PC-9 (cell line): ENCODE measurements around the gene PCDHGA6. TPM values are rescaled to one million over a fixed set of nuclear protein-coding genes. Genes with fewer than 3 reads are reported as not detected.
"Not testable (repeated sequence)": the region's sequence is repeated elsewhere in the genome, so short reads cannot be mapped to it uniquely, and the experiment has no call there.

ENCODE experiments used
- BruUV-seq: library from RNA; stranded (reverse); fragments of 400-500 nt; replicated peaks from 2 replicates; lab custom pipeline; 2021; lab: Mats Ljungman, UMichigan
- CTCF ChIA-PET: fragments of 300-600 bp; sonication (Branson Sonifier 250); formaldehyde crosslinking; loops from one replicate; lab custom pipeline; 2022; ENCODE audit warnings: antibody characterized with exemption; lab: Charles Lee
- POLR2A ChIA-PET: fragments of 300-600 bp; sonication (Branson Sonifier 250); formaldehyde crosslinking; loops from one replicate; lab custom pipeline; 2022; ENCODE audit warnings: antibody characterized with exemption; ENCODE audit not compliant: unreplicated experiment; lab: Charles Lee
- DNase-seq, 2 experiments: peaks; one replicate each; pipeline versions ENCODE4 v3.0.0 to v3.0.0-alpha.2; 2015 to 2022; ENCODE audit warnings: mixed read lengths in 1 of 2
- H2AFZ ChIP-seq: fragments of 200-600 bp; sonication (generic); 2 replicates; pipeline ENCODE4 v1.8.1; 2017; ENCODE audit warnings: antibody characterized with exemption
- H3F3A ChIP-seq: fragments of 200-600 bp; sonication (generic); 2 replicates; pipeline ENCODE4 v1.8.1; 2017; ENCODE audit warnings: antibody characterized with exemption, mild to moderate bottlenecking, low read depth; ENCODE audit not compliant: insufficient read depth
- H3K27ac ChIP-seq: fragments of 200-600 bp; sonication (generic); 2 replicates; pipeline ENCODE4 v1.6.1; 2016; ENCODE audit warnings: mixed run types
- H3K27me3 ChIP-seq: fragments of 200-600 bp; sonication (generic); 2 replicates; pipeline ENCODE4 v1.6.1; 2016; ENCODE audit warnings: low read depth, mixed run types; ENCODE audit not compliant: insufficient read depth
- H3K36me3 ChIP-seq: fragments of 200-600 bp; sonication (generic); 2 replicates; pipeline ENCODE4 v1.6.1; 2016; ENCODE audit warnings: low read depth, mixed run types
- H3K4me1 ChIP-seq: fragments of 200-600 bp; sonication (generic); replicated peaks from 2 replicates; pipeline ENCODE4 v1.6.1; 2016; ENCODE audit warnings: mixed run types; ENCODE audit not compliant: insufficient read depth
- H3K4me2 ChIP-seq: fragments of 200-600 bp; sonication (generic); 2 replicates; pipeline ENCODE4 v1.6.1; 2017; ENCODE audit warnings: mixed run types
- H3K4me3 ChIP-seq: fragments of 200-600 bp; sonication (generic); 2 replicates; pipeline ENCODE4 v1.6.1; 2016; ENCODE audit warnings: mixed run types
- H3K79me2 ChIP-seq: fragments of 200-600 bp; sonication (generic); 2 replicates; pipeline ENCODE4 v1.6.1; 2017; ENCODE audit warnings: low read depth, mixed run types
- H3K9me2 ChIP-seq: fragments of 200-600 bp; sonication (generic); 2 replicates; pipeline ENCODE4 v1.8.1; 2017; ENCODE audit warnings: mild to moderate bottlenecking; ENCODE audit not compliant: insufficient read depth
- H3K9me3 ChIP-seq: fragments of 200-600 bp; sonication (generic); 2 replicates; pipeline ENCODE4 v1.8.1; 2016; ENCODE audit warnings: low read depth; ENCODE audit not compliant: insufficient read depth
- H4K20me1 ChIP-seq: fragments of 200-600 bp; sonication (generic); 2 replicates; pipeline ENCODE4 v1.8.1; 2017; ENCODE audit not compliant: insufficient read depth
- EZH2 ChIP-seq: fragments of 200-600 bp; sonication (generic); IDR thresholded peaks from 2 replicates; pipeline ENCODE4 v1.8.0; 2017; ENCODE audit warnings: antibody characterized with exemption, low read depth
- intact Hi-C: fragments of 100-400 bp; cut with micrococcal nuclease; formaldehyde crosslinking; loops from one replicate; pipeline ENCODE4 v1.10.0; 2022; ENCODE audit not compliant: unreplicated experiment
- total RNA-seq: library from RNA; stranded (reverse); gene quantifications from 2 replicates; pipeline ENCODE4 v1.2.3, GENCODE V29; 2021
- TF ChIP-seq, protein P1 (sequence below): fragments of 200-600 bp; sonication (generic); conservative IDR thresholded peaks from 2 replicates; pipeline ENCODE4 v1.6.1; 2017; ENCODE audit warnings: mixed run types, antibody characterized with exemption, mild to moderate bottlenecking, moderate library complexity

PCDHGA6 gene
- total RNA-seq, 1 experiment from 2014 or later: 0.17 TPM

DNA sequence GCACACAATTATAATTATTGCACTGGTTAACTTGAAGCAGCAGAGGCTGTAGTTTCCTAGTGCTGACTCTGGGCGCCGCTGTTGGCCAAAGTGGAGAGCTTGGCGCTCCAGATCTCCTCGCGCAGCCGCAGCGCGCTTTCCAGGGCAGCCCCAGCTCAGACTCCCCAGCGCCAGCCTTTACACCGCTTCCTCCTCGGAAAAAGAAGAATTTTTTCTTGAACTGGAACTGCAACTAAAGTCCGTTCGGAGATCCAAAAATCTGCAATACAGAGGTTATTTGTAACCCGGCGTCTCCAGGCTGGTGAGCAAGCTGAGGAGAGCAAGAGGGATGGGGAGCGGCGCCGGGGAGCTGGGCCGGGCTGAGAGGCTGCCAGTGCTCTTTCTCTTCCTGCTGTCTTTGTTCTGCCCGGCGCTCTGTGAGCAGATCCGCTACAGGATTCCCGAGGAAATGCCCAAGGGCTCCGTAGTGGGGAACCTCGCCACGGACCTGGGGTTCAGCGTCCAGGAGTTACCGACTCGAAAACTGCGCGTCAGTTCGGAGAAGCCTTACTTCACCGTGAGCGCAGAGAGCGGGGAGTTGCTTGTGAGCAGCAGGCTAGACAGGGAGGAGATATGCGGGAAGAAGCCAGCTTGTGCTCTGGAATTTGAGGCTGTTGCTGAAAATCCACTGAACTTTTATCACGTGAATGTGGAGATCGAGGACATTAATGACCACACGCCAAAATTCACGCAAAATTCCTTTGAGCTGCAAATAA lies 14.0 kb downstream of the PCDHGA6 start, which contains the start of gene PCDHGB4:
Gene PCDHGB4, plus strand, starts transcription at position 142 of the 755 bp plus-strand sequence. Its CDS starts 187 bp downstream, at position 329.
- H3K36me3 ChIP-seq, H3K9me3 ChIP-seq, POLR2A ChIA-PET, intact Hi-C loops, H3K27ac ChIP-seq, H3F3A ChIP-seq, H3K4me3 ChIP-seq, H3K79me2 ChIP-seq, DNase-seq, H3K9me2 ChIP-seq, H4K20me1 ChIP-seq, H3K4me1 ChIP-seq, BruUV-seq, CTCF ChIA-PET, H2AFZ ChIP-seq: not testable (repeated sequence)
- peak within 1 kb of the TSS; percentile 31; the same call in 1 of the 2 replicates for H3K4me2 ChIP-seq
- H3K27me3 ChIP-seq: peaks cover 36% of the 10 kb centered on the region
- TF ChIP-seq, protein P1, sequence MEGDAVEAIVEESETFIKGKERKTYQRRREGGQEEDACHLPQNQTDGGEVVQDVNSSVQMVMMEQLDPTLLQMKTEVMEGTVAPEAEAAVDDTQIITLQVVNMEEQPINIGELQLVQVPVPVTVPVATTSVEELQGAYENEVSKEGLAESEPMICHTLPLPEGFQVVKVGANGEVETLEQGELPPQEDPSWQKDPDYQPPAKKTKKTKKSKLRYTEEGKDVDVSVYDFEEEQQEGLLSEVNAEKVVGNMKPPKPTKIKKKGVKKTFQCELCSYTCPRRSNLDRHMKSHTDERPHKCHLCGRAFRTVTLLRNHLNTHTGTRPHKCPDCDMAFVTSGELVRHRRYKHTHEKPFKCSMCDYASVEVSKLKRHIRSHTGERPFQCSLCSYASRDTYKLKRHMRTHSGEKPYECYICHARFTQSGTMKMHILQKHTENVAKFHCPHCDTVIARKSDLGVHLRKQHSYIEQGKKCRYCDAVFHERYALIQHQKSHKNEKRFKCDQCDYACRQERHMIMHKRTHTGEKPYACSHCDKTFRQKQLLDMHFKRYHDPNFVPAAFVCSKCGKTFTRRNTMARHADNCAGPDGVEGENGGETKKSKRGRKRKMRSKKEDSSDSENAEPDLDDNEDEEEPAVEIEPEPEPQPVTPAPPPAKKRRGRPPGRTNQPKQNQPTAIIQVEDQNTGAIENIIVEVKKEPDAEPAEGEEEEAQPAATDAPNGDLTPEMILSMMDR: peak; percentile 40; the same call in 1 of the 2 replicates

DNA sequence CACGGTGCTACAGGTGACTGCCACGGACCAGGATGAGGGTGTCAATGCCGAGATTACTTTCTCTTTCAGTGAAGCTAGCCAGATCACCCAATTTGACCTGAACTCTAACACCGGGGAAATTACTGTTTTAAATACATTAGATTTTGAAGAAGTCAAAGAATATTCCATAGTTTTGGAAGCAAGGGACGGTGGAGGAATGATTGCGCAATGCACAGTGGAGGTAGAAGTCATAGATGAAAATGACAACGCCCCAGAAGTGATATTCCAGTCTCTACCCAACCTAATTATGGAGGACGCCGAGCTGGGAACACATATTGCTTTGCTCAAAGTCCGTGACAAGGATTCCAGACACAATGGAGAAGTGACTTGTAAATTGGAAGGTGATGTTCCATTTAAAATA lies 15.0 kb downstream of the PCDHGA6 start:
- POLR2A ChIA-PET: no interaction called here
- Histone ChIP-seq H3K4me2 (peak overlapping the region; percentile 31; the same call in 1 of the 2 replicates), H4K20me1 (no peaks in the 10 kb centered on the region), H3K4me1 (no peaks in the 10 kb centered on the region), H3K36me3 (no peaks in the 10 kb centered on the region), H3F3A (no peaks in the 10 kb centered on the region), H3K27me3 (peaks cover 27% of the 10 kb centered on the region), H3K9me2 (no peaks in the 10 kb centered on the region), H2AFZ (no peak overlapping the region), H3K79me2 (no peaks in the 10 kb centered on the region), H3K4me3 (no peak overlapping the region), H3K27ac (no peak overlapping the region), H3K9me3 (no peaks in the 10 kb centered on the region)
- no peak for TF ChIP-seq EZH2
- TF ChIP-seq, protein P1: no peak
- CTCF ChIA-PET: interaction anchor here (0.6 kb wide), 1 partner anchor 50 kb away, joined by 3 read pairs; no protein-coding TSS in a partner anchor
- DNase-seq: no peak
- no TSS peak for BruUV-seq
- intact Hi-C loops: no loop called here

- POLR2A ChIA-PET: no interaction called here
- Histone ChIP-seq H3K9me3 (no peaks in the 10 kb centered on the region), H3K79me2 (no peaks in the 10 kb centered on the region), H3K4me1 (no peaks in the 10 kb centered on the region), H4K20me1 (no peaks in the 10 kb centered on the region), H3K9me2 (no peaks in the 10 kb centered on the region), H3F3A (no peaks in the 10 kb centered on the region), H2AFZ (no peak overlapping the region), H3K4me2 (no peak overlapping the region), H3K27ac (no peak overlapping the region), H3K4me3 (no peak overlapping the region), H3K36me3 (no peaks in the 10 kb centered on the region), H3K27me3 (peaks cover 19% of the 10 kb centered on the region)
- intact Hi-C loops: no loop called here
- TF ChIP-seq, protein P1: no peak
- no peak for TF ChIP-seq EZH2
- CTCF ChIA-PET: interaction anchor here (0.6 kb wide), 1 partner anchor 50 kb away, joined by 3 read pairs; no protein-coding TSS in a partner anchor
- BruUV-seq: no TSS peak
- DNase-seq: no peak
Observed at GRCh38 chr5:141389153-141390042, 15.7 kb downstream of the PCDHGA6 start.
